HG02588 (cell line): ENCODE results near the gene MYADML2.
"Not testable (repeated sequence)": the region's sequence is repeated elsewhere in the genome, so short reads cannot be mapped to it uniquely, and the experiment has no call there.

ENCODE experiments used
- ATAC-seq: cut with Tn5 transposase; IDR thresholded peaks from one replicate; pipeline ENCODE4 v1.9.1; 2021; ENCODE audit warnings: mild to moderate bottlenecking, moderate library complexity; ENCODE audit not compliant: unreplicated experiment

MYADML2 gene

DNA sequence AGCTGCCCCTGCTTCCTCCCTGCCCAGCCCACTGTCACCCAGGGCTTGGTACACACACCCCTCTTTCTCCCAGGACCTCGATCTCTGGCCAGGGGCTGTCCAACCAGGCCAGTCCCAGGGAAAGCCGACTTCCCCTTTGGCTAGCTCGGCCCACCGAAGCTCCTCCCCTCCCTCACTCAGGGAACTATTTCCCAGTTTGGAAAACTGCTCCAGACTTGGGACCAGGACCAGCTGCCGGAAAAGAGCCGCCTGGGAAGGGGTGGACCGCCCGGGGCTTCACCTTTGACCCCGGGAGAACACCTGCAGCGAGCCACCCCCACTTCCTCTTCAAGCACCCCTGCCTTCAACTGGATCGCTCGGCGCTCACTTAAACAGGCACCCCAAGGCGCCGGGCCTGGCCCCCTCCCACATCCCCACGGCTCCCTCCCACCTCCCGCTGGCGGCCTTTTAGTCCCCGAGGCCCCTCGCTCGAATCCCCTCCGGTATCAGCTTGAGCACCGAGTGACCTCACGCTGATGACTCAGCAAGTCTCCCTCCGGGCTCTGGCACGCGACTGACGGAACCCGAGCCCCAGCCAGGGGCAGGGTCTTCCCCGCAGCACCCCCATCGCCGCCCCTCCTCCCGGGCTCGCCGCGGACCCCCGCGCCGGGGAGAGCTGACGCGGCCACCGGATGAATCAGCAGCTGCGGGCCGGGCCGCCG, 20.4 kb downstream of the MYADML2 start:
- ATAC-seq = peak; percentile 24

DNA sequence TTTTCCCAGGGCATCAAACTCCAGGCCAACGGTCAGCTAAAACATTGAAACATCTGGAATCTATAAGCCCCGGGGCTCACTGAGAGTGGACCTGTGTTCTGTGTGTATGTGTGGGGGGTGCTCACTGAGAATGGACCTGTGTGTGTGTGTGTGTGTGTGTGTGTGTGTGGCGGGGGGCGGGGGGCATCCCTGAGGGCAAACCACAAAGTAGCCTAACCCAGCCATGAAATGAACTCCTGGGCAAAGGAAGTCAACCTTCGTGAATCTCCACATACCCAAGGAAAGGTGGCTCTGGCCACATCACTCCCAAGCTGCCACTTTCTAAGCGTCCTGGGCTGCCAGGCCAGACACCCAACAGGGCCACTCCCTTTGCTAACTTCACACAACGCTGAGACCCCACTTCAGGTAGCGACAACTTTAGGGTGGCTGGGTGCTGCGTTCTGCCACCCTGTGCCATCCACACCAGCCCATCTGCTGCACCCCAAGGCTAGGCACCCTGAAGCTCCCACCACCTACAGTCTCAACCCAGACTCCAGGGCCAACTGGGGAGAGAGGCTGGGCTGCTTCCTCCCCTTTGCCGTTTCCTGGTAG, 21.1 kb downstream of the MYADML2 start:
- no peak for ATAC-seq

DNA sequence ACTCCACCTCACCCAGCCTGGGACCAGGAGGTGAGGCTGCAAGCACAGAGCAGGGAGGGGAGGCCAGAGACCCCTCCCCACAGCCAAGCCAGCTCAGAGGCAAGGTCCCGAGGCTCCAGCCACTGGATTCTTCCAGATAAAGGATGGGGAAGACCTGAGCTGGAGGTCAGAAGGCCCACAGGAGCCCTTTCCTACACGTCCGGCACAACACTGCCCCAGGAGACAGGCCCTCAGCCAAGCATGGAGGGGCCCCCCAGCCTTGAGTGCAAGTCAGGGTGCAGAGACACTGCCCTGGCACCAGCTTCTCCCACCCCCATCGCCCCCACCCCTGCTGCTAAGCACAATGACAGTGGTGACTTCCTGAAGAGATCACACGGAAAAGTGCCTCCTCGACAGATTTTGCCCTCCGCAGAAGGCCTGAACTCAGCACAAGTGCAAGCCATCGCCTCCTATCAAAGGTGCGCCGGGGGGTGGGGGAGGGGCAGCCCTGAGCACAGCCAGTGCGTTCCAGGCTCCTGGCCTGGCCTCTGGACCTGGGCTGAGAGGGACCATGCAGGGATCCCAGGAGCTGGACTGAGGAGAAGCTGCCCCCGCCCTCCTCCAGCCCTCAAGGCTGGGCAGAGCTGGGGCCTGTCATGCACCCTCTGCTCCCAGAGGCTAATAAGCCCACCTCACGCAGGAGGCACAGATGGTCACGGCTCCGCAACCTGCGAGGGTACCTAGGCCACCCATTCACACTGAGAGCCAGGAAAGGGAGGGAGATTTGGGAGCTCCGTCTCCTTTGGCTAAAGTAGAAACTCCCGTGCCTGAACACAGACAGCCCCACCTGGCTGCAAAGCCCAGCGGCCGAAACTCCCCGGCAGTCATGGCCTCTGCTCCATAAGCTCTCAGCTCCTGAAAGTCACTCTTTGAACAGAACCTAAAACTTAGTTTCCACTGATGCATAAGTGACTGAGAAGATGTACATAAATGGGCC, 22.2 kb downstream of the MYADML2 start:
- no peak for ATAC-seq

DNA sequence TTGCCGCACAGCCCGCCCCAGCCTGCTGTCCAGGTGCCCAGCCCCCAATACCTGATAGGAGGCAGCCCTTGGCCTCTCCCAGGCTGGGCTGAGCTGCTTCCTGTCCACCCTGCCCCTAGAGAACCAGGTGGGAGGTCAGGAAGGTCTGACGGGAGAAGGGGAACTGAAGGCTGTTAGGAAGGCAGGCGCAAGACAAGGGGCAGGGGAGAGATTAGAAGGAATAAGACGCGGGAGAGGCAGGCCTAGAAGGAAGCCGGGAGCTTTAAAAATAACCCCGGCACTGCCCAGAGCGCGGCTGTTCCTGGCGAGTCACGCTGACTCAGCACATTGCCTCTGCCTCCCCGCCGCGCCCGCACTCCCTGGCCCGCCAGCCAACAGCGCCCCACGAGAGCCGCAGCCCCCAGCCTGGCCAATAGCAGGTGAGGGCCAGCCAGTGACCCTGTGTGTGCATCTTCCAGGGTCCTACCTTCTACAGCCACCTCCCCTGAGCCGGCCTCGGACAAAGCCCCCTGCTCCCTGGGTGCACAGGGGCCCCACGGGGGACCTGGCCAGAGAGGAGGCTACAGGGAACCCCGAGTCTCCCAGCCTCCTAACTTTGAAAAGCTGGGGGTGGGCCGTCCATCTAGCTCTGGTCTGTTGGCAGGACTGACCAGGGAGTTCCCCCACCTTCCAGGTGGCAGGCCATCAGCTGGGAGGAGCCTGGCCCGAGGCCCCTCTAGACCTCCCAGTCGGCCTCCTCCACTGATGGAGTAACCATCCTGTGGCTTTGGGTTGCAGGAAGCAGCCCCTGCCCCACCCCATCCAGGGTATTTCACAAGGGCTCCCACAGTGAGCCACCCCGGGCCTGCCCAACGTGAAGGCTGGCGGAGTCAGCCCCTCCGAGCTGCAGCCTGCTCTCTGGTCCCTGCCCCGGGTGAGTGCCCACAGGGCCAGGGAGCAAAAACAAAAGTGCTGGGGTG, 23.5 kb downstream of the MYADML2 start:
- no peak for ATAC-seq

DNA sequence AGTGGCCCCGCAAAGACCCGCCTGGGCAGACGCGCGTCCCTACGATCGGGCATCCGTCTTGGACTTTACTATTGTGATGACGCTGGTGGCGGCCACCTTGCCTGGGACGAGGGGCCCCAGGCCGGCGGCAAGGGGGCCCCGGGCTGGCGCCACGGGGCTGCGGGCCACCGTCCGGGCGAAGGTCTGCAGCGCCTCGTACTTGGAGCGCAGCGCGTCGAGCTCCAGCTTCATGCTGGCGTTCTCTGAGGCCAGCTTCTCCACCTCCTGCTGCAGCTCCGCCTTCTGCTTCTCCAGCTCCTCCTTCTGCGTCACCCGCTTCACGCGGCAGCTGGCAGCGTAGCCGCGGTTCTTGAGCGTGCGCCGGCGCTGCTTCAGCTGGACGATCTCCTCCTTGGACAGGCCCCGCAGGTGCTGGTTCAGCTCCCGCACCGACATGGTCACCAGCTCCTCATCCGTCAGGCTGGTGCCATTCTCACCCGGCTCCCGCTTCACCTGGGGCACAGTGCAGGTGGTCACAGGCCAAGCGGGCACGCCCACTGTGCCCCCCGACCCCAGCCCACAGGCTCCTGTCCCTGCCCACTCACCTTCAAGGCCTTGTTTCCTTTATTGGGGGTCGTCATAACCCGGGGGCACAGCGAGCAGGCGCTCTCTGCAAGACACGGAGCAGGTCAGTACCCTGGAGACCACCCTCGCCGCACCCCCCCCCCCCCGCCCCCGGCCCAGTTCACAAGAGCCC, 24.3 kb downstream of the MYADML2 start:
- no peak for ATAC-seq

DNA sequence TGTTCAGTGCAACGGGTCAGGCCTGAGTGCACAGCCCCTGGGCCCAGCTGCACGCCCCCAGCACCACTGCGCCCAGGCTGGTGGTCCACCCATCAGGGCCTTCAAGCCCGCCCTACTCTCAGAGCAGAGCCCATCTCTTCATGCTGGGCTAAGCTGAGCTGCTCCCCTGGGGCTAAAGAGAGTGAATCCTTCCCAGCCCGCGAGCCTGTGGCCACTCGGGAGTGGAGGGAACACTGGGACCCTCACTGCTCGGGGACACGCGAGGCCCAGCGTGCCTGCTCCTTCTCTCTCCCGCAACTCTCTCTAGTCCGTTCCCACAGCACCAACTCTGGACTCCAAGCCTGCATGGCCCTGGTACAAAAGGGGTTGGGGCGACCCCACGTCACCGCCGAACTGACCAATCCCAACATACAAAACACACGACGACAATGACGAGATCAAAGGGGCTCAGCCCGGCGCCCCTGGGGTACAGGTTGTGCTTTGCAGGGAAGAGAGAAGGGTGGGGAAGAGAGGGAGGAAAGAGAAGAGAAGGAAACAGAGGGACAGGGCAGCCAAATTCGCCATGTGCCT, 25.0 kb downstream of the MYADML2 start:
- no peak for ATAC-seq

DNA sequence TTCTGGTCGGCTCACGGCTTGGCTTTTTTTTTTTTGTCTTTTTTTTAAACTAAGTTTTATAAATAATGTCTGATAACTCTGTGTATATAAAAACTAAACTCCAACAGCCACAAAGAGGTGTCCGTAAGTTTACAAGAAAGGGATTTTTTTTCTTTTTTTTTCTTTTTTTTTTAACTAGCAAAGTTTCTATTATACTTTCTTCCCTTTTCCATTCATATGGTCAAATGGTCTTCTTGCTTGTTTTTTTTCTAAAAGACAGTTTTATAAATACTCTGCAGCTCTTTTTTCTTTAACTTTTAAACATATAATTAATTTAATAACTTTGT, 25.5 kb downstream of the MYADML2 start:
- no peak for ATAC-seq

DNA sequence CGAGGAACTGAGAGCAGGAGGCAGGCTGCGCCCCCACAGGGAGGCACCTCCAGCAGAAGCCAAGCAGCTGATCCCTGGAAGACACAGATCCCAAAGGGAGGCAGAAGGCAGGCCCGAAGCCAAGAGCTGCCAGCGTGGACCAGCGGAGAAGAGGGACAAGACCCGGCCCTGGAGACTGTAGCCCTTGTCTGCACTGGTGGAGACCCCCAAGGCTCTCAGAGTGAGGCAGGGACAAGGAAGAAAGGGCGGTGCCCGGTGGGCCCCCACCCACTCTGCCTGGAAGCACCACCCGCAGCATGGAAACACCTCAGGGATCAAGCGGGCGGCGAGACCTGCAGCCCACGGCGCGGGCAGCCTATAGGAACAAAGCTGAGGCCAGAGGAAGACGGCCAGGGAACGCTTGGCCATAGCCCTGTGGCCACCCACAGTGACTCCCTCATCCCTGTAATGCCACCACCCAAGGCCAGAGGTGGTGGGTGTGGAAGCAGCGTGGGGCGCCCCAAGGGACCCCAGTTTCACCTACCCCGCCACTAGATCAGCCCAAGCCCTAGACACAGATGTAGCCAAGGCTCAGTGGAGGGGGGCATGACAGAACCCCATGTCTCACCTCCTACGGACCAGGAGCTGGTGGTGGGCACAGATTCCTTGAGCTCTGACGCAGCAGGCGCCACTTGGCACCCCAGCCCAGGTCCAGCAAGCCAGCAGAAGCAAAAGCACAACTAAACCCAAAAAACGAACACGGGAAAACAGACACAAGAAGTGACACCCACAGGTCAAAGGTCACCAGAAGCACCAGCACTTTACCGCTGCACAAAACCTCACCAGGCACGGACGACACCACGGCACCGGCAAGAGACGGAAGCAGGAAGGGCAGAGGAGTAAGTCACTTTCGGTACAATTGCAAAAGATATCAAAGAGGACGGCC, 26.2 kb downstream of the MYADML2 start:
- ATAC-seq = no peak

DNA sequence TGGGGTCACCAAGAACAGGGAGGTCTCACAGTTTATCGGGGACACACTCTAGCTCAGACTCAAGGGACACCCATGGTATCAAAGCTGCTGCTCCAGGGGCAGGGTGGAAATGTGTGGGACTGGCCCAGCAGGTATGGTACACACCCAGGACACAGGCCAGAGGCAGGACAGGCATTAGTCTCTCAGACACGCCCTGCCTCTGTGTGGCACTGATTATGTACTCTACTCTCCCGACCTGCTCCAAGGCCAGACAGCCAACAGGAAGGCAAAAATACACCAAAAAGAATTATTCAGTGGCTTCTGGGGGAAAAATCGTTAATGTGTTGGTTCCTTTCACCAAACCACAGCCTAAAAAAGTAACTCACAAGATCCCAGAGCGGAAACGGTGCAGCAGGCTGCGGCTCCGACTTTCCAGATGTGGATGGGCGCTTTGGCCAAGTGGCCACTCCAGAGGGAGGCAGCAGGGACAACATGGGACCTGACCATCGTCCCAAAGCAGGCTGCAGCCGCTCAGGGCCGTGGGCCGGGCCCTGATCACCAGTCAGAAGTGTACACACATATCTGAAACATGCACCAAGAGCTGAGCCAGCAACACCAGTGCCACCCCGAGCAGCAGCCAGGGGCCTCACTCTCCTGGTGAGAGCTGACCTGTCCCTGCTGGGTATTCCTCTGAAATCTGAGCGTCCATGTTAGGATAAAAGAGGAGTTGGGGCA, 28.0 kb downstream of the MYADML2 start:
- ATAC-seq = no peak

DNA sequence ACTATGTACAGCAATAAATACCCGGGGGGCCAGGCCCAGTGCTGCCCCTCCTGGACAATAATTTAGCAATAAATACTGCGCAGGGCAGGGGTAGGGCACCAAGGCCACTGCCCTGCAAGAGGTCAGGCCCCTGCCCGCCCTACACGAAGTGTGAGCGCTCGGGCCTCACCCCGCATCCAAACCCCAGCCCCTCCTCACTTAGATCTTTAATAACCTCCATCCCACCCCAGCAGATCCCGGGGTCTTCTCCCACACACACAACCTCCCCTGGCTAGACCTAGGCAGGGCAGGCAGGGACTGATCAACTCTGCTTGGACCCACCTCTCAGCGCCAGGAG, 28.7 kb downstream of the MYADML2 start:
- not testable (repeated sequence) for ATAC-seq

DNA sequence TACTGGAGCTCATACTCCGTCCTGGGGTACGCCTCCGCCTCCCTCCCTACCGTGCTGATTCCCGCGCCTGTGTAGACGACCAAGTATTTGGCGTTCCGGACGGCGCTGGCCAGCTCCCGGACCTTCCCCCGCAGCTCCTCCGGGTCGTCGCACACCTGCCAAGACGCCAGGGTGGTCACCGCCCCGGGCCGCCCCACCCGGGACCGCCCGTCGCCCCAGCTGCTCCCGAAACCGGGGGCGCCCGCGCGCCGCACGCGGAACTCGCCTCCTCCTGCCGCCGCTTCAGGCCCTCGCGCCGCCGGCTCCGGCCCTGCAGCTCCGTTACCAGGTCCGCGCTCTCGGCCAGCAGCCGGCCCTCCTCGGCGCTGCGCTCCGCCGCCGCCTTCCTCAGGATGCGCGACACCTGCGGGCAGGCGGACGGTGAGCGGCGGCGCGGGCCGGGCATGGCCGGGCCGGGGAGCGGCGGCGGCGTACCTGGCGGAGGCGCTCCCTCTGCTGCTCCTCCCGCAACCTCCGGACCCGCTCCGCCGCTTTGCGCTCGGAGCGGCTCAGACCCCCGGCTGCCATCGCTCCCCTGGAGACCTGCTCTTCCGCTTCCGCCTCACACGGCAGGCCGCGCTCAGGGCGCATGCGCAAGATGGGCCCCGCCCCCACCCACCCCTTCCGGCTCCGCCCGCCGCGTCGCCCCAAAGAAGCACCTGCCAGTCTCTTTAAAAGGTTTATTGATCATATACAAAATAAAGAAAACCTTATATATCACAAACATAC, 29.3 kb downstream of the MYADML2 start, which contains the start of gene SIRT7:
TSS of gene SIRT7 (minus strand) at position 612 of the 768 bp plus-strand sequence. CDS start at position 567, 45 bp downstream.
- ATAC-seq = no peak

DNA sequence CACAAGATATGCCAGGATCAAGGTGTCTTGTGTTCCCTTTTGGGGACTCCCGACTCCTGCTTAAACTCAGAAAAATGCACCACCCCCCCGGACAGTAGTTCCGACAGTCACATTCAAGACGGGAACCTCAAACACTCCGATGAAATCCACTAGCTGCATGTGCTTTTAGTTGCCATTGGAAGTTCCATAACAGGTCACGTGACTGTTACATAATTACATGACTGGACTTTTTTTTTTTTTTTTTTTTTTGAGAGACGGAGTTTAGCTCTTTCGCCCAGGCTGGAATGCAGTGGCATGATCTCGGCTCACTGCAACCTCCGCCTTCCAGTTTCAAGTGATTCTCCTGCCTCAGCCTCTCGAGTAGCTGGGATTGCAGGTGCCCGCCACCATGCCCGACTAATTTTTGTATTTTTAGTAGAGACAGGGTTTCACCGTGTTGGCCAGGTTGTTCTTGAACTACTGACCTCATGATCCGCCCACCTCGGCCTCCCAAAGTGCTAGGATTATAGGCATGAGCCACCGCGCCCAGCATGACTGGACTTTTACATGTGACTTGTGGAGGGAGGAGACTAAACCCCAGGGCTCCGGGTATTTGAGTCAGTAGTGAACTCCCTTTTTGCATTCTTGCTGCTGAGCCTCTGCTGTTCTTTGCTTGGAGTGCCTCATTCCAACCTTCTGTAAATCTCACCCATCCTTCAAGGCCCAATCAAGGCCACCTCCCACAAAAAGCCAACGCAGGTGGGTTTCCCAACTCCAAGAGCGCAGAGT, 30.6 kb downstream of the MYADML2 start:
- ATAC-seq = no peak

DNA sequence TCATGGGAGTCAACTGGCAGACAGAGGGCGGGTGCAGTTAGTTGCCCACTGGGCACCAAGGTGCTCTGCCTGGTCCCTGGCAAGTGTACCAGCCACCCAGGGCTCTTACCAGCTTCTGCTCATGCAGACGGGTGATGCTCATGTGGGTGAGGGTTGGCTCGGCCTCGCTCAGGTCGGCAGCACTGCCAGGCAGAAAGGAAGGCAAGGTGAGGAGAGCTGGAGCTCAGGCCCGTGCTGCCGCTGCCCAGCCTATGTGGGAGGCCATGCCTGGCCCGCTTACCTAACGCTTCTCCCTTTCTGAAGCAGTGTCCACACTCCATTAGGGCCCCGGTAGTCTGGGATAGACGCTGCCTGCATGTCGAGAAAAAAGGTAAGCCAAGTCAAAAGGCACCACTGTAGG, 31.7 kb downstream of the MYADML2 start:
- no peak for ATAC-seq

DNA sequence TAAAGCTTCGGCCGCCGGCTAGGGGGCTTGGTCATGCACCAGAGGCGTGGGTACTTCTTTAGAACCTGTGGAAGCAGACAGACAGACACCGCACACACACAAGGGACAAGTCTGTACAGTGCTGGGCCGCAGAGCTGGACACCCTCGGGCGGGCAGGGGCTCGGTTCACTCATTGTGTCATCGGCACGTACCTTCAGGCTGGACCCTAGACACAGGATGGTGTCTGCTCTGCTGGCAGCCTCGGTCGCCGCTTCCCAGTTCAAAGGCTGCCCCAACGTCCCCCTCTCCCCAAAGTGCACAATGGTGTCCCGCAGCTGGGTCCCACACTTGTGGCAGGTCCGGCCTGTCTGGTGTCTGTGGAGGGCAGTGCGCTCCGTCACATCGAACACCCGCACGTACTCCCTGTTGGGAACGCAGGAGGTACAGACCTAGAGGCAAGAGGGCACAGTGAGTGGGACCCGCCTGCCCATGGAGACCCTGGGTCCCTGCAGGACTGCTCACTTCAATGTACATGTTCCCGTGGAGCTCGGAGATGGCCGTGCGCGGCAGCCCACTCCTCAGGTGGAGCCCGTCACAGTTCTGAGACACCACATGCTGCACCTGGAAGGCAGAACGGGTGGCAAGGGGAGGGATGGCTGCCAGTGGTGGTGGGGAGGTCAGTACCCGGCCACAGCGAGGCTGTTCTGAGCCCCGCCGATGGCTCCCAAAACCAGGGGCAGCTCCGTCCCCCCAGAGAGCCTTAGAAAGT, 32.8 kb downstream of the MYADML2 start:
- ATAC-seq = no peak

DNA sequence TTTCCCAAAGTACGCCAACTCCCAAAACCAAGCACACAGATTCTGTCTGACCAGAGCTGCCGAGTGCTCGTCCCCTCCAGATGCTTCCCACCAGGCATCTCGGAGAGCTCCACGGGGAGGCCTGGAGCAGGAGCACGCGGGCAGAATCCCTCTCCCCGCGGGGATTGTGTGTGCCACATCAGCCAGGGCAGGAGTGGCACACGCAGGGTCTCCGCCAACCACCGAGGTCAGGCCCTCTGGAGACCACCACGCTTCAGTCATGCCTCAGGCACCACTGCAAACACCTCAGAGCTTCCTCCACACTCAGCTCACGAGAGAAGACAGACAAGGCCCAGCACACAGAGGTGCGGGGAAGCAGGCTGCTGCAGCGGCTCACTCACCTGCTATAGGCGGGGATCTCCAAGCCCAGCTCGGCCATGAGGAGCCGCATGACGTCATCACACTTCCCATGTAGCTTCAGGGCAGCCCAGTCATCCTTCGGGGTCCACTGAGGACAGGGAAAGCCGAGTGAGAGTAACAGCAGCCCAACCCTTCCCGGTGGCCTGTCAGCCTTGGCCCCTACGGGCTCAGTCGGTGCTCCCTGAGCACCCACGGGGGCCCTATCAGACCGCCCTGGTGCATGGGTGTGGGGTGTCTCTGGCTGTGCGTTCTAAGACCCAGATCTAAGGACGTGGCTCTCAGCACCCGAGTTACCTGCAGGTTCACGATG, 33.5 kb downstream of the MYADML2 start:
- ATAC-seq = no peak
